ENCODE results near the gene IRAK4. TPM values are rescaled to one million over a fixed set of nuclear protein-coding genes. Genes with fewer than 3 reads are reported as not detected.

The IRAK4 gene
- total RNA-seq, 1 experiment from 2014 or later, result 15.3 TPM

GRCh38 chr12:43761500-43761899, 2.7 kb downstream of the IRAK4 start:
- intact Hi-C loops (cut with micrococcal nuclease; ENCODE audit: unreplicated experiment), result no loop called here
- Mint-ChIP-seq H3K27ac (ENCODE audit: unreplicated experiment) (no peak overlapping the region), H3K4me1 (ENCODE audit: low read depth, unreplicated experiment) (peaks cover 24% of the 10 kb centered on the region), H3K27me3 (ENCODE audit: insufficient read depth, unreplicated experiment) (no peaks in the 10 kb centered on the region), H3K4me3 (ENCODE audit: unreplicated experiment) (no peak overlapping the region), H3K9me3 (ENCODE audit: unreplicated experiment) (no peaks in the 10 kb centered on the region), H3K36me3 (ENCODE audit: insufficient read depth, unreplicated experiment) (peaks cover 10% of the 10 kb centered on the region)
- H3K4me3 ChIP-seq (ENCODE audit: low read depth, low read length), result no peak overlapping the region
- no TSS peak for BruUV-seq (replicated peaks)
- DNase-seq, result no peak
- no peaks in the 10 kb centered on the region for H3K36me3 ChIP-seq (ENCODE audit: control insufficient read depth, insufficient read depth, low read length)
- no peaks in the 10 kb centered on the region; the same call in 1 of the 2 replicates for H3K4me1 ChIP-seq
- H3K9me3 ChIP-seq, result no peaks in the 10 kb centered on the region
- ChIA-PET CTCF (no interaction called here), POLR2A (no interaction called here)
- no peak for TF ChIP-seq CTCF (IDR thresholded peaks at IDR 0.05; ENCODE audit: insufficient read depth in 1 of 2, low read depth in 1 of 2, low read length in 1 of 2, severe bottlenecking in 1 of 2, unreplicated experiment in 1 of 2)
- no peaks in the 10 kb centered on the region for H3K27me3 ChIP-seq (replicated peaks; ENCODE audit: control insufficient read depth, insufficient read depth, low read length)

GRCh38 chr12:43762596-43762995, 3.8 kb downstream of the IRAK4 start:
- POLR2A ChIA-PET, result interaction anchor here (0.5 kb wide), 1 partner anchor 870 kb away, joined by 3 read pairs; no protein-coding TSS in a partner anchor
- Mint-ChIP-seq H3K27ac (ENCODE audit: unreplicated experiment) (no peak overlapping the region), H3K4me3 (ENCODE audit: unreplicated experiment) (no peak overlapping the region), H3K4me1 (ENCODE audit: low read depth, unreplicated experiment) (peaks cover 15% of the 10 kb centered on the region), H3K36me3 (ENCODE audit: insufficient read depth, unreplicated experiment) (peaks cover 10% of the 10 kb centered on the region), H3K9me3 (ENCODE audit: unreplicated experiment) (no peaks in the 10 kb centered on the region), H3K27me3 (ENCODE audit: insufficient read depth, unreplicated experiment) (no peaks in the 10 kb centered on the region)
- no peaks in the 10 kb centered on the region for H3K27me3 ChIP-seq (replicated peaks; ENCODE audit: control insufficient read depth, insufficient read depth, low read length)
- intact Hi-C loops (cut with micrococcal nuclease; ENCODE audit: unreplicated experiment), result no loop called here
- H3K36me3 ChIP-seq (ENCODE audit: control insufficient read depth, insufficient read depth, low read length), result no peaks in the 10 kb centered on the region
- no TSS peak for BruUV-seq (replicated peaks)
- TF ChIP-seq CTCF (IDR thresholded peaks at IDR 0.05; ENCODE audit: insufficient read depth in 1 of 2, low read depth in 1 of 2, low read length in 1 of 2, severe bottlenecking in 1 of 2, unreplicated experiment in 1 of 2), result no peak
- CTCF ChIA-PET, result interaction anchor here (0.6 to 1.2 kb wide), 3 partner anchors 9 to 805 kb away, joined by 3 read pairs; no protein-coding TSS in a partner anchor
- H3K9me3 ChIP-seq, result no peaks in the 10 kb centered on the region
- no peak for DNase-seq
- H3K4me3 ChIP-seq (ENCODE audit: low read depth, low read length), result no peak overlapping the region
- no peaks in the 10 kb centered on the region; the same call in 1 of the 2 replicates for H3K4me1 ChIP-seq

- Mint-ChIP-seq H3K36me3 (ENCODE audit: insufficient read depth, unreplicated experiment) (peaks cover 8% of the 10 kb centered on the region), H3K4me1 (ENCODE audit: low read depth, unreplicated experiment) (peaks cover 10% of the 10 kb centered on the region), H3K27me3 (ENCODE audit: insufficient read depth, unreplicated experiment) (no peaks in the 10 kb centered on the region), H3K9me3 (ENCODE audit: unreplicated experiment) (no peaks in the 10 kb centered on the region), H3K27ac (ENCODE audit: unreplicated experiment) (no peak overlapping the region), H3K4me3 (ENCODE audit: unreplicated experiment) (no peak overlapping the region)
- no peak for TF ChIP-seq CTCF (IDR thresholded peaks at IDR 0.05; ENCODE audit: insufficient read depth in 1 of 2, low read depth in 1 of 2, low read length in 1 of 2, severe bottlenecking in 1 of 2, unreplicated experiment in 1 of 2)
- ChIA-PET POLR2A (no interaction called here), CTCF (no interaction called here)
- BruUV-seq (replicated peaks), result no TSS peak
- H3K27me3 ChIP-seq (replicated peaks; ENCODE audit: control insufficient read depth, insufficient read depth, low read length), result no peaks in the 10 kb centered on the region
- DNase-seq, result no peak
- H3K4me1 ChIP-seq, result no peaks in the 10 kb centered on the region; the same call in 1 of the 2 replicates
- intact Hi-C loops (cut with micrococcal nuclease; ENCODE audit: unreplicated experiment), result no loop called here
- no peaks in the 10 kb centered on the region for H3K9me3 ChIP-seq
- H3K4me3 ChIP-seq (ENCODE audit: low read depth, low read length), result no peak overlapping the region
- H3K36me3 ChIP-seq (ENCODE audit: control insufficient read depth, insufficient read depth, low read length), result no peaks in the 10 kb centered on the region
Measured at GRCh38 chr12:43763769-43764168, 5.0 kb downstream of the IRAK4 start.
